HG02759 (cell line): ENCODE results near the gene BMX.

Experiments used
- ATAC-seq: cut with Tn5 transposase; IDR thresholded peaks from one replicate; pipeline ENCODE4 v1.9.1; 2021; ENCODE audit warnings: mild to moderate bottlenecking, moderate library complexity; ENCODE audit not compliant: unreplicated experiment

BMX gene

DNA sequence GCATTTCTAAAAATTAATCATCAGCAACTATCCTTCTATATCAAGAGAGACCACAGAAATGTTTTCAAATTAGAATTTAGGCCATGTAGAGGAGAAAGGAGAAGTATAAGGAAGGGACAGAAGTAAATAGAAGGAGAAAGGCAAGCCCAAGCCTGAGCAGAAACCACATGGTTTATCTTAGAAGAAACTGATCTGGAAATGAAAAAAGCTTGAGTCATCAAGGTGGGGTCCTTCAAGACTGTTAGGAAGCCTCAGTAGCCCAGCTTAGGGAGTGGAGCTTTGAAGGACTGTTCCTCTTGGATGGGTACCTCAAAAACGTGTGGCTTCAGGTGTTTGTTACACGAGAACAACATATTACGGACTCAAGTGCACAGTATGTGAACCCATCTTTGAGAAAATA, 4.5 kb downstream of the BMX start:
- no peak for ATAC-seq

GRCh38 chrX:15507005-15507404, 6.4 kb downstream of the BMX start:
- ATAC-seq = no peak

DNA sequence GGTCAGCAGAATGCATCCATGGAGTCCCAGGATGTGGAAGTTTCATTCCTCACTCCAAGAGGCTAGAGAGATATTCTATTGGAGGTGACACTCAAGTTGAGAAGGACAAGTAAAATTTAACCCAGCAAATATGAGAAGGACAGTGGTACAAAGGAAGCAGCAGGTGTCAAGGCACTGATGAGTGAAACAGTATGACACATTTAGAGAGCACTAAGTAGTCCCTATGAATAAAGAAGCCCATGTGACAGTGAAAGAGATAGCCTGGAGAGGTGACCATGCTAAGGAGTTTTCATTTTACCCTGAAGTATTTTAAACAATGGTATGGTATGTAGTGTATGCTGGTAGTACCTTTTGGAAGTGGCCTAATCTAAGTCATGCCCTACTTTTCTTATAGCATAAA, 9.2 kb downstream of the BMX start:
- ATAC-seq = no peak

DNA sequence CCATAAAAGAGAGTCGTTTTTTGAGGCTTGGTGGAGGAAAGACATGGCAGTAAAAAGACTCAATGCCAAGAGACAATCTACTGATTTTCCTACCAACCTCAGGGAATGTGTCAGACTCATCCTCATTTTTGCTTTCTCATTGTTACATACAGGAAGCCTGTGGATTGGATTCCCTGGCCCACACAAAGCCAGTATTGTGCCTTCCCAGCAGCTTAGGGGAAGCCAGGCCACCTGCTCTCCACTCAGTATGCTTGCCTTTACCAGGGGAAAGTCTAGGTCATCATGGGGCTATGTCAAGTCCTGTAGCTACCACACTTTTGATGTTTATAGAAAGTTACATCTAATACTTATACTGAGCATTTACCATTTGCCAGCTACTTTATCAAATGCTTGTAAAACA, 11.0 kb downstream of the BMX start:
- no peak for ATAC-seq

DNA sequence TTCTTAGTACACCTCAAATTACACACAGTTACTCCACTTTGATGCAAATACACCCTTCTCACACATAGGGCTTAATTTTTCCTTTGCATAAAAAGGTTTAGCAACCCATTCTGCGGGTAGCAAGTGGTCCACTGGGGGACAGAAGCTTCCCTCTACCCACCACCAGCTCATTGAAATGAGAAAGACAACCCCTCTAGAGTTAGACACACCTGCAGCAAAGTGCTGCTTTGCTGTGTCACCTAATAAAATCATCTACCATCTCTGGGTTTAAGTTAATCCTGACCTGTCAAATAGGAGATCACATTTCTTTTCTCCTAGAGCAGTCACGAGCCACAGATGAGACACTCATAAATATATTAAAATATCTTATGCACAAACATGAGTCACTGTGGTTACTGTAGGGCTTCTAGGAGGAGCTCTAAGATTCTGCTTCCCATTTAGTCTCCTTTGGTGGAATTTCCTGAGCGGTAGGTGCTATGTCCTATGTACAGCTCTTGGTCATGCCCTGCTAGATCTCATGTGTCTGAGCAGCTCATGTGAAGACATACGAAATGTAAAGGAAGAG, 11.9 kb downstream of the BMX start:
- no peak for ATAC-seq

- ATAC-seq = no peak
These were observed 13.7 kb downstream of the BMX start for GRCh38 chrX:15514279-15514678.

DNA sequence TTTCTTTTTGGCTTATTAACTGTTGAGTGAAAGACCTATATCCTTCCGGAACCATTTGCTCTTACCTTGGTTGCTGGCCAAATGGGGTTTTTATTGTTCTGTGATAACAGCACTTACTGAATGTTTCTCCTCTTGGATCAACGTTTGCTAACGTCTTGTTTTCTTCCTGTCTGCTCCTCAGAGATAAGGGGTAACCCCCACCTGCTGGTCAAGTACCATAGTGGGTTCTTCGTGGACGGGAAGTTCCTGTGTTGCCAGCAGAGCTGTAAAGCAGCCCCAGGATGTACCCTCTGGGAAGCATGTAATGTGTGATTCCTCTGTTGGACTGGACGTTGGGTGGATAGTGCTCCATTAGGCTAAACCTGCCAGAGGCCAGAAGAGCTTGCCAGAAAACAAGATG, 15.3 kb downstream of the BMX start:
- ATAC-seq = no peak

GRCh38 chrX:15522464-15522863, 21.9 kb downstream of the BMX start:
- ATAC-seq = no peak

DNA sequence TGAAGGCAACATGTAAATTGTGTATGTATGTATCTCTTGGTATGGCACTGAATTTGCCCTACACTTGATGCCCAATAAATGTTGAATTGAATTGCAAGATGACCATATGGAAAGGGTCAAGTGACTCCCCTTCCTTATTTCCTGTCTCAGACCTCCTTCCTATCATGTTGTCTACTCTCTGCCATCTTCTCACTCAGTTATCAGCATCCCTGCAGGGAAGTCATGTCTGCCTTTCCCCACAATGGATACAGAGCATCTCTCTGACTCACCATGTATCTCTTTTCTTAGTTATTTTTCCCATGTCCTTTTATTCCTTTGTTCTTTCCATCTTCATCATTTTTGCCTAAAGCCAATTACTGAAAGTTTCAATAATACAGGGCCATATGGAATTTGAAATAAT, 22.5 kb downstream of the BMX start:
- ATAC-seq = no peak

DNA sequence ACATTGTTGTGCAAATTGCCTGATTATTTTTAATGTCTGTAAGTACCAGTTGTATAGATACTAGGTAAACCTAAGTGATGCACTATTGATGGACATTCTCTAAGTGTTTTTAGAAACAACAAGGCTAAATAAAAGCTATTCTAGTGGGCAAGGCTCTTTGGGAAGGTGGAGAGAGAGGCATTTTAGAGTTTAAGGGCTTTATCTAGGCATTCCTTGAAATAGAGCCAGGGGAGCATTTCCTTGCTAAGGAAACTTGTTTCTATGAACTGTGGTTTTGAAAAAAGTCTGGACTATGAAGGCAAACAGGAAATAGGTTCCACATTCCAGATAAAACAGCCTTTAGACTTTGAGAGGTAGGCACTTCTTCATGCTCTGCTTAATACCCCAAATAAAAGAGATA, 23.8 kb downstream of the BMX start:
- ATAC-seq = no peak

- ATAC-seq = no peak
These were observed 25.2 kb downstream of the BMX start for GRCh38 chrX:15525664-15526416.

GRCh38 chrX:15529165-15529564, 28.6 kb downstream of the BMX start:
- no peak for ATAC-seq

GRCh38 chrX:15530318-15530717, 29.7 kb downstream of the BMX start:
- no peak for ATAC-seq

- ATAC-seq = no peak
These were observed 46.1 kb downstream of the BMX start for GRCh38 chrX:15546745-15547144.

DNA sequence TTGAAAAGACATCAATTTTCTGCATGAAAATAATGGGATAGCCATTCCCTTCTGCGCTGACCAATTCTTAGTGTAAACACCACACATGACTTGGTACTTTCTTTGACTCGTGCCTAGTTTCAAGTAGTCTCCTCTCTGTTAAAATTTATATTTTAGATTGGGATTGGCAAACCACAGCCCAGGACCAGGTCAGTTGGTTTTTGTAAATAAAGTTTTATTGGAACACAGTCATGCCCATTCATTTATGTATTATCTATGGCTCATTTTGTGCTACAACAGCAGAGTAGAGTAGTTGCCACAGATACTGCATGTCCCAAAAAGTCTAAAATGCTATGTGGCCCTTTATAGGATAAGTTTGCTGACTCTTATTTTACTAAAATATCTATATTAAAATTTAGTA, 46.7 kb downstream of the BMX start:
- ATAC-seq = no peak

GRCh38 chrX:15549189-15550012, 48.8 kb downstream of the BMX start:
- ATAC-seq = no peak

DNA sequence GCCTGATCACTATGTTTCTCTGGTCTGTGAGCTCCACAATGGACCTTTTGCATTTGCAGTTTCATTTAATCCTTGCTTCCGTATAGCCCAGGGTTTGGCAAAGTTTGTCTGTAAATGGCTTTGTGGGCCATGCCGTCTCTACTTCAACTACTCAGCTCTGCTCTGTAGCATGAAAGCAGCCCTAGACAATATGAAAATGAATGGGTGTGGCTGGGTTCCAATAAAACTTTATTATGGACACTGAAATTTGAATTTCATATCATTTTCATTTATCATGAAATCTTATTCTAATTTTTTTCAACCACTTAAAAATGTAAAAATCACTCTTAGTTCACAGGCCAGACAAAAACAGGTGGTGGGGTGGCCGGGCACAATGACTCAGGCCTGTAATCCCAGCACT, 58.6 kb downstream of the BMX start:
- ATAC-seq = no peak

DNA sequence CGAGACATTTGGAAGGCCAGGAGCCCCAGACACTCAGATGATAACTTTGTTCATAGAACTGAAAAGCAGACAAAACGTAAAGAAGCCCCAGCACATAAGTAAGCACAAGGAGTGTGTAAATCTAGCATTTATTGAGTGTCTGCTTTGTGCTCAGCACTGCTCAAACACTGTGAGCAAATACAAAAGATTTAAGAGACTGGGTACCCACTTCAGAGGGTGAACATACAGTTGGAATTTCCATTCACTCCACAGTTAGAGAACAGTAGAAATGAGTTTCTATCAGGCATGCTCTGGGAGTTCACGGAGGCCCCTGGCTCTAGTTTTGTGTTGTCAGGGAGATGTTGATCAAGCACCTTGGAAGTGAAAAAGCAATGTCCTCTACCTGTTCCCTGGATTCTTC, 60.3 kb downstream of the BMX start:
- no peak for ATAC-seq

- ATAC-seq = no peak
These were observed 62.4 kb downstream of the BMX start for GRCh38 chrX:15563056-15563455.

GRCh38 chrX:15564981-15565579, 64.5 kb downstream of the BMX start:
- no peak for ATAC-seq

DNA sequence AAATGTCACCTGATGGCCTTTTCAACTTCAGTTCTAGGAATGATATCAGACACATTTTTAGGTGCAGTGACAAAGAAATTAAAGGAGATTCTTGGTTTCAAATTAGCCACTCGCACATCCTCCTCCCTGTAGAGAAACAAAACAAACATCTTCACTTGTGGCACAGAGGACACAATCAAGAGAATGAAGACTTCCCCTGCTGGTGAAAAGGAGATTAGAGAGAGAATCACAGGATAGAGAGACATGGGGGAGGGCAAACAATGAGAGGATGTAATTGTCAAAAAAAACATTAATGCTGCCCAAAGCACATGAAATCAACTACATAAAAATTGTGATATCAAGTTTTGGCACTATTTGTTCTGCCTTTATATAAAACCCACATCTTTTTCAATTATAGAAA, 65.6 kb downstream of the BMX start:
- ATAC-seq = no peak

GRCh38 chrX:15567267-15567666, 66.7 kb downstream of the BMX start:
- ATAC-seq = no peak
